HG03520 (cell line): ENCODE results near the gene PAPSS2.
A peak's percentile ranks its signal among the peaks of the same experiment; 100 is the strongest.
"Not testable (repeated sequence)": the region's sequence is repeated elsewhere in the genome, so short reads cannot be mapped to it uniquely, and the experiment has no call there.

ENCODE experiments used
- ATAC-seq: cut with Tn5 transposase; IDR thresholded peaks from one replicate; pipeline ENCODE4 v1.9.1; 2021; ENCODE audit warnings: mild to moderate bottlenecking, moderate library complexity; ENCODE audit not compliant: unreplicated experiment

The PAPSS2 gene

GRCh38 chr10:87702260-87702972 lies 42.7 kb downstream of the PAPSS2 start:
- ATAC-seq: no peak

- no peak for ATAC-seq
Observed at GRCh38 chr10:87702973-87703294, 43.3 kb downstream of the PAPSS2 start.

GRCh38 chr10:87703771-87704170 lies 44.1 kb downstream of the PAPSS2 start:
- ATAC-seq: no peak

GRCh38 chr10:87705339-87705738 lies 45.7 kb downstream of the PAPSS2 start:
- ATAC-seq: no peak

GRCh38 chr10:87706731-87707130 lies 47.1 kb downstream of the PAPSS2 start:
- no peak for ATAC-seq

- no peak for ATAC-seq
Observed at GRCh38 chr10:87707254-87707653, 47.6 kb downstream of the PAPSS2 start.

GRCh38 chr10:87712913-87713616 lies 53.4 kb downstream of the PAPSS2 start:
- no peak for ATAC-seq

- no peak for ATAC-seq
Observed at GRCh38 chr10:87713707-87714106, 54.0 kb downstream of the PAPSS2 start.

- ATAC-seq: no peak
Observed at GRCh38 chr10:87715552-87716347, 56.1 kb downstream of the PAPSS2 start.

- no peak for ATAC-seq
Observed at GRCh38 chr10:87716348-87716670, 56.6 kb downstream of the PAPSS2 start.

GRCh38 chr10:87720665-87721064 lies 61.0 kb downstream of the PAPSS2 start:
- ATAC-seq: no peak

- no peak for ATAC-seq
Observed at GRCh38 chr10:87721781-87722180, 62.1 kb downstream of the PAPSS2 start.

GRCh38 chr10:87722716-87723115 lies 63.0 kb downstream of the PAPSS2 start:
- ATAC-seq: no peak

- no peak for ATAC-seq
Observed at GRCh38 chr10:87723500-87723899, 63.8 kb downstream of the PAPSS2 start.

- ATAC-seq: no peak
Observed at GRCh38 chr10:87724789-87725188, 65.1 kb downstream of the PAPSS2 start.

GRCh38 chr10:87729940-87730339 lies 70.3 kb downstream of the PAPSS2 start:
- no peak for ATAC-seq

- ATAC-seq: no peak
Observed at GRCh38 chr10:87733081-87733480, 73.4 kb downstream of the PAPSS2 start.

- ATAC-seq: peak; percentile 51
Observed at GRCh38 chr10:87734987-87735827, 75.5 kb downstream of the PAPSS2 start.

GRCh38 chr10:87738253-87738652 lies 78.6 kb downstream of the PAPSS2 start:
- ATAC-seq: not testable (repeated sequence)

- ATAC-seq: no peak
Observed at GRCh38 chr10:87739703-87740102, 80.0 kb downstream of the PAPSS2 start.

- ATAC-seq: no peak
Observed at GRCh38 chr10:87740254-87740655, 80.6 kb downstream of the PAPSS2 start.
